SK-N-SH (cell line): ENCODE results near the gene KRT81.

Source experiments
- CTCF ChIP-seq: fragments of 200-600 bp; sonication (generic); IDR thresholded peaks from 2 replicates; pipeline ENCODE4 v1.6.1; 2017; ENCODE audit warnings: antibody characterized with exemption, mild to moderate bottlenecking, moderate library complexity
- EP300 ChIP-seq, 2 experiments: IDR thresholded peaks; 2 replicates each; pipeline versions ENCODE4 v1.4.0 to v1.6.1; 2012; ENCODE audit warnings: borderline replicate concordance in 1 of 2, low read depth in 1 of 2, low read length in 1 of 2
- MAX ChIP-seq: IDR thresholded peaks from 2 replicates; pipeline ENCODE4 v1.4.0; 2012; ENCODE audit warnings: low read depth
- RAD21 ChIP-seq: IDR thresholded peaks from 2 replicates; pipeline ENCODE4 v1.6.1; 2012; ENCODE audit warnings: mild to moderate bottlenecking, low read length
- TCF12 ChIP-seq: IDR thresholded peaks from 2 replicates; pipeline ENCODE4 v1.4.0; 2012

- no peak for TF ChIP-seq CTCF
- TF ChIP-seq RAD21 = no peak
- TF ChIP-seq MAX = no peak
- TF ChIP-seq TCF12 = no peak
- TF ChIP-seq EP300 (IDR thresholded peaks at IDR 0.05; ENCODE audit: borderline replicate concordance in 1 of 2, low read depth in 1 of 2, low read length in 1 of 2) = no peak
Observed at GRCh38 chr12:52316701-52317100, 25.4 kb upstream of the KRT81 start.
